MM.1S (cell line): ENCODE data around the gene UGT1A5.

ENCODE experiments used
- CTCF ChIP-seq: fragments of 300-600 bp; sonication (generic); IDR thresholded peaks from 2 replicates; pipeline ENCODE4 v1.5.1; 2016; ENCODE audit warnings: antibody characterized with exemption, low read length, mixed read lengths
- EZH2 ChIP-seq: fragments of 300-600 bp; sonication (generic); optimal IDR thresholded peaks from 2 replicates; pipeline ENCODE3; 2017; ENCODE audit warnings: low read depth, mild to moderate bottlenecking, antibody characterized with exemption, low read length, mixed read lengths

GRCh38 chr2:233693963-233694362, 18.7 kb upstream of the UGT1A5 start:
- TF ChIP-seq CTCF (no peak), EZH2 (no peak)
